HCT116 (cell line): ENCODE results near the gene SLC7A5. TPM values are rescaled to one million over a fixed set of nuclear protein-coding genes. Genes with fewer than 3 reads are reported as not detected.
A peak's percentile ranks its signal among the peaks of the same experiment; 100 is the strongest.
"Not testable (repeated sequence)": the region's sequence is repeated elsewhere in the genome, so short reads cannot be mapped to it uniquely, and the experiment has no call there.

Source experiments
- ATAC-seq: fragments of 200-7000 bp; cut with Tn5 transposase; 2 replicates; pipeline ENCODE4 v1.9.1; 2020; ENCODE audit warnings: mild to moderate bottlenecking, moderate library complexity
- BruUV-seq: library from RNA; stranded (reverse); fragments of 400-500 nt; replicated peaks from 2 replicates; lab custom pipeline; 2021; lab: Mats Ljungman, UMichigan
- CTCF ChIA-PET: fragments of 300-600 bp; sonication (Branson Sonifier 250); formaldehyde crosslinking; loops from one replicate; lab custom pipeline; 2021; ENCODE audit warnings: antibody characterized with exemption; lab: Charles Lee
- POLR2A ChIA-PET: fragments of 300-600, 350-600 bp; sonication (Branson Sonifier 250); formaldehyde crosslinking; loops from one replicate; lab custom pipeline; 2021; ENCODE audit warnings: antibody characterized with exemption; lab: Charles Lee
- RAD21 ChIA-PET, 2 experiments: fragments of 300-600 bp; sonication (Branson Sonifier 250); formaldehyde crosslinking; loops; one replicate each; lab custom pipeline; 2023; ENCODE audit warnings: low total read pairs in 2 of 2; ENCODE audit not compliant: uncharacterized antibody in 2 of 2, unreplicated experiment in 2 of 2, low non-redundant PET in 1 of 2; lab: Charles Lee
- DNase-seq: peaks from one replicate; pipeline ENCODE4 v3.0.0-alpha.2; 2010; ENCODE audit warnings: low read depth, low spot score
- H2AFZ ChIP-seq: fragments of 200-600 bp; shearing (Covaris generic), sonication (generic); 2 replicates; pipeline ENCODE4 v1.6.1; 2017; ENCODE audit warnings: low read depth, mixed run types, mixed read lengths, antibody characterized with exemption, low read length; ENCODE audit not compliant: poor library complexity, severe bottlenecking
- H3K27ac ChIP-seq: 2 replicates; pipeline ENCODE4 v1.5.1; 2012; ENCODE audit warnings: low read depth, low read length
- H3K27me3 ChIP-seq: fragments of 200-600 bp; sonication (generic); 2 replicates; pipeline ENCODE4 v1.6.1; 2016; ENCODE audit warnings: mixed run types, low read length, mixed read lengths; ENCODE audit not compliant: insufficient read depth
- H3K36me3 ChIP-seq, 2 experiments: fragments of 200-500 bp in 1 of 2; fragments of 200-600 bp in 1 of 2; sonication (Bioruptor generic) in 1 of 2; sonication (generic) in 1 of 2; 2 replicates each; pipeline versions ENCODE4 v1.5.1 to v1.6.1; 2014 to 2016; ENCODE audit warnings: low read length in 2 of 2, inconsistent platforms in 1 of 2, mixed read lengths in 1 of 2, mixed run types in 1 of 2; ENCODE audit not compliant: insufficient read depth in 2 of 2, control insufficient read depth in 1 of 2
- H3K4me1 ChIP-seq, 2 experiments: fragments of 200-600 bp in 1 of 2; sonication (generic) in 1 of 2; 2 replicates each; pipeline versions ENCODE4 v1.5.1 to v1.6.1; 2012 to 2017; ENCODE audit warnings: low read length in 2 of 2, inconsistent platforms in 1 of 2, mild to moderate bottlenecking in 1 of 2, mixed read lengths in 1 of 2, mixed run types in 1 of 2, moderate library complexity in 1 of 2; ENCODE audit not compliant: insufficient read depth in 2 of 2, control insufficient read depth in 1 of 2
- H3K4me2 ChIP-seq: fragments of 200-600 bp; sonication (generic); 2 replicates; pipeline ENCODE4 v1.6.1; 2017; ENCODE audit warnings: mixed run types, low read length, mixed read lengths
- H3K4me3 ChIP-seq, 2 experiments: fragments of 200-600 bp in 1 of 2; sonication (generic) in 1 of 2; replicated peaks in 1 of 2; 2 replicates each; pipeline ENCODE4 v1.5.1; 2011 to 2016; ENCODE audit warnings: low read length in 2 of 2, control low read depth in 1 of 2, low read depth in 1 of 2, mild to moderate bottlenecking in 1 of 2, mixed read lengths in 1 of 2, mixed run types in 1 of 2
- H3K79me2 ChIP-seq: fragments of 200-600 bp; sonication (generic); 2 replicates; pipeline ENCODE4 v1.6.1; 2017; ENCODE audit warnings: mild to moderate bottlenecking, mixed run types, low read length, moderate library complexity, mixed read lengths; ENCODE audit not compliant: insufficient read depth
- H3K9ac ChIP-seq: fragments of 200-600 bp; sonication (generic); 2 replicates; pipeline ENCODE4 v1.6.1; 2016; ENCODE audit warnings: low read length, mixed read lengths
- H3K9me2 ChIP-seq: fragments of 200-600 bp; sonication (generic), shearing (Covaris generic); 2 replicates; pipeline ENCODE4 v1.6.1; 2017; ENCODE audit warnings: mixed run types, mild to moderate bottlenecking, moderate library complexity; ENCODE audit not compliant: insufficient read depth
- H3K9me3 ChIP-seq, 2 experiments: fragments of 200-500 bp in 1 of 2; fragments of 200-600 bp in 1 of 2; sonication (Bioruptor generic) in 1 of 2; sonication (generic) in 1 of 2; 2 replicates each; pipeline ENCODE4 v1.6.1; 2014 to 2017; ENCODE audit warnings: low read length in 2 of 2, mixed read lengths in 2 of 2, inconsistent platforms in 1 of 2, low read depth in 1 of 2, mild to moderate bottlenecking in 1 of 2, mixed run types in 1 of 2, moderate library complexity in 1 of 2; ENCODE audit not compliant: control insufficient read depth in 1 of 2, insufficient read depth in 1 of 2
- H4K20me1 ChIP-seq: fragments of 200-600 bp; sonication (generic), shearing (Covaris generic); 2 replicates; pipeline ENCODE4 v1.6.1; 2017; ENCODE audit warnings: mixed run types, mild to moderate bottlenecking, moderate library complexity; ENCODE audit not compliant: insufficient read depth
- CEBPB ChIP-seq: IDR thresholded peaks from 2 replicates; pipeline ENCODE4 v1.6.1; 2012; ENCODE audit warnings: low read depth
- JUND ChIP-seq: IDR thresholded peaks from 2 replicates; pipeline ENCODE4 v1.6.1; 2012
- MAX ChIP-seq: IDR thresholded peaks from 2 replicates; pipeline ENCODE4 v1.6.1; 2012
- POLR2A ChIP-seq: IDR thresholded peaks from 2 replicates; pipeline ENCODE4 v1.7.0; 2011; ENCODE audit warnings: borderline replicate concordance; ENCODE audit not compliant: insufficient read depth, insufficient read length; ENCODE audit errors: extremely low read depth
- YY1 ChIP-seq: IDR thresholded peaks from 2 replicates; pipeline ENCODE4 v1.6.1; 2011; ENCODE audit warnings: low read length, low read depth, moderate library complexity, mild to moderate bottlenecking; ENCODE audit not compliant: insufficient replicate concordance; ENCODE audit errors: extremely low read depth
- ZNF274 ChIP-seq: fragments of 200-500 bp; sonication (Bioruptor generic); IDR thresholded peaks from 2 replicates; pipeline ENCODE4 v1.6.1; 2014; ENCODE audit warnings: mild to moderate bottlenecking, low read depth, low read length, inconsistent platforms
- intact Hi-C: fragments of 100-400 bp; cut with micrococcal nuclease; formaldehyde crosslinking; loops from 2 replicates; pipeline ENCODE4 v1.10.0; 2022
- total RNA-seq: library from RNA; stranded (reverse); gene quantifications from one replicate; pipeline ENCODE4 v1.2.1, GENCODE V29; 2021; ENCODE audit not compliant: unreplicated experiment
- TF ChIP-seq, protein P1 (sequence below), 3 experiments: fragments of 200-600 bp in 1 of 3; sonication (generic) in 1 of 3; IDR thresholded peaks in 2 of 3; conservative IDR thresholded peaks in 1 of 3; 2 replicates each; pipeline ENCODE4 v1.5.1; 2012 to 2017; ENCODE audit warnings: low read depth in 2 of 3, low read length in 2 of 3, antibody characterized with exemption in 1 of 3, borderline replicate concordance in 1 of 3, control low read depth in 1 of 3, mild to moderate bottlenecking in 1 of 3, mixed read lengths in 1 of 3, mixed run types in 1 of 3, moderate library complexity in 1 of 3; ENCODE audit not compliant: insufficient read depth in 1 of 3

Gene SLC7A5
- total RNA-seq, 1 experiment from 2014 or later = 482 TPM

DNA sequence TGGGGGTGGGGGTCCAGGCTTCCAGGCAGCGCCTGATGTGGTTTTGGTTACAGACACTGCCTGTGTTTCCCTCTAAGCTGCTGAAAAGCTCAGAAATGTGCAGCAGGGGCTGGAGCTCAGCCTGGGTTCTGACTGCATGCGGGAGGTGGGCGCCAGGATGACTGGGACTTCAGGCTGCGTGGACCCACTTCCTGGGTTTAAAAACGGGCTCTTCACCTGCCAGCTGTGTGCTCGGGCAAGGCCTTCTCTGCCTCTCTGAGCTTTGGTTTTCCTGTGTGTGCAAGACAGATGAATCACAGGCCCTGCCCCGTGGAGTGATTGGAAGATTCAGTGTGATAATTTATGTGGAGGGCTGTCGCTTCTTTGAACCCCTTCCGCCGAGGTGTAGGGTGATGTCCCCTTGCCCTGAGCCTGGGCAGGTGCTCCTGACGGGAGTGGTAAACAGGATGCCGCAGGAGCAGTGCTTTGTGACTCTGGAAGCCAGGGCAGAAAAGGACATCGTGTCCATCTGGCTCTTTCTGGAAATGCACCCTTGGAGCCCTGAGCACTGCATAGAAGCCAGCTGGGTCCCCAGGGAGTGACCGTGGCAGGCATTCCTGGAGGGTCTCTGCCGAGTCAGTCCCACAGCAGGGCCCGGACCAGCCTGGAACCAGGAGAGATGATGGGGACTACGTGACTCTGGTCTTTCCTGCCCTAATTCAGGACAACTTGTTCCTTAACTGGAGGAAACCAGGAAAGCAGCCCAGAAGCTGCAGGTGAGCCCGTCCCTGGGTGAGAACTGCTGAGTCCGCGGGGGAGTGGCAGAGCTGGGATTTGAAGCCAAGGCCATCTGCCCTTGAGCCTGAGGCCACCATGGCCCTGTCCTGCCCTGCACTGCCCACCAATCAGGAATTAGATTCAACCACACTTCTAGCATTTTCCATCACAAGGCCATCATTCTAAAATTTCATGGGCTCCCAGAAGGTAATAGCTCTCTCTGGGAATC is 28.5 kb upstream of the SLC7A5 start:
- Histone ChIP-seq H3K4me2 (no peak overlapping the region), H4K20me1 (no peaks in the 10 kb centered on the region), H3K9me3 (no peaks in the 10 kb centered on the region), H3K27me3 (no peaks in the 10 kb centered on the region), H3K9me2 (no peaks in the 10 kb centered on the region), H3K4me3 (no peak overlapping the region), H3K79me2 (no peaks in the 10 kb centered on the region), H2AFZ (no peak overlapping the region), H3K9ac (no peak overlapping the region), H3K36me3 (no peaks in the 10 kb centered on the region), H3K4me1 (0 out of 4 replicates have a peak, but pooled peaks cover 0 to 2% of the 10 kb centered on the region in 2 experiments), H3K27ac (no peak overlapping the region)
- no TSS peak for BruUV-seq
- TF ChIP-seq CEBPB = no peak
- TF ChIP-seq JUND = no peak
- TF ChIP-seq, protein P1, sequence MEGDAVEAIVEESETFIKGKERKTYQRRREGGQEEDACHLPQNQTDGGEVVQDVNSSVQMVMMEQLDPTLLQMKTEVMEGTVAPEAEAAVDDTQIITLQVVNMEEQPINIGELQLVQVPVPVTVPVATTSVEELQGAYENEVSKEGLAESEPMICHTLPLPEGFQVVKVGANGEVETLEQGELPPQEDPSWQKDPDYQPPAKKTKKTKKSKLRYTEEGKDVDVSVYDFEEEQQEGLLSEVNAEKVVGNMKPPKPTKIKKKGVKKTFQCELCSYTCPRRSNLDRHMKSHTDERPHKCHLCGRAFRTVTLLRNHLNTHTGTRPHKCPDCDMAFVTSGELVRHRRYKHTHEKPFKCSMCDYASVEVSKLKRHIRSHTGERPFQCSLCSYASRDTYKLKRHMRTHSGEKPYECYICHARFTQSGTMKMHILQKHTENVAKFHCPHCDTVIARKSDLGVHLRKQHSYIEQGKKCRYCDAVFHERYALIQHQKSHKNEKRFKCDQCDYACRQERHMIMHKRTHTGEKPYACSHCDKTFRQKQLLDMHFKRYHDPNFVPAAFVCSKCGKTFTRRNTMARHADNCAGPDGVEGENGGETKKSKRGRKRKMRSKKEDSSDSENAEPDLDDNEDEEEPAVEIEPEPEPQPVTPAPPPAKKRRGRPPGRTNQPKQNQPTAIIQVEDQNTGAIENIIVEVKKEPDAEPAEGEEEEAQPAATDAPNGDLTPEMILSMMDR (IDR thresholded peaks at IDR 0.05 in 2 of 3, conservative IDR thresholded peaks at IDR 0.05 in 1 of 3; ENCODE audit: borderline replicate concordance in 1 of 3, insufficient read depth in 1 of 3, low read depth in 2 of 3, low read length in 2 of 3) = no peak
- no peak for TF ChIP-seq MAX
- TF ChIP-seq ZNF274 = no peak
- no peak for TF ChIP-seq POLR2A
- TF ChIP-seq YY1 = no peak
- ATAC-seq (peak; percentile 33; the same call in 1 of the 2 replicates), DNase-seq (no peak)
- RAD21 ChIA-PET = no interaction called here
- intact Hi-C loops = no loop called here
- CTCF ChIA-PET = no interaction called here
- POLR2A ChIA-PET = no interaction called here

- ATAC-seq, intact Hi-C loops, H3K27ac ChIP-seq, H2AFZ ChIP-seq, POLR2A ChIA-PET, H3K9ac ChIP-seq, CTCF ChIA-PET, H3K9me3 ChIP-seq, H3K79me2 ChIP-seq, H3K27me3 ChIP-seq, H3K9me2 ChIP-seq, H3K4me2 ChIP-seq, H4K20me1 ChIP-seq, RAD21 ChIA-PET, DNase-seq, H3K36me3 ChIP-seq, H3K4me1 ChIP-seq, H3K4me3 ChIP-seq, BruUV-seq: not testable (repeated sequence)
These were observed 27.7 kb upstream of the SLC7A5 start for GRCh38 chr16:87896924-87897520.

DNA sequence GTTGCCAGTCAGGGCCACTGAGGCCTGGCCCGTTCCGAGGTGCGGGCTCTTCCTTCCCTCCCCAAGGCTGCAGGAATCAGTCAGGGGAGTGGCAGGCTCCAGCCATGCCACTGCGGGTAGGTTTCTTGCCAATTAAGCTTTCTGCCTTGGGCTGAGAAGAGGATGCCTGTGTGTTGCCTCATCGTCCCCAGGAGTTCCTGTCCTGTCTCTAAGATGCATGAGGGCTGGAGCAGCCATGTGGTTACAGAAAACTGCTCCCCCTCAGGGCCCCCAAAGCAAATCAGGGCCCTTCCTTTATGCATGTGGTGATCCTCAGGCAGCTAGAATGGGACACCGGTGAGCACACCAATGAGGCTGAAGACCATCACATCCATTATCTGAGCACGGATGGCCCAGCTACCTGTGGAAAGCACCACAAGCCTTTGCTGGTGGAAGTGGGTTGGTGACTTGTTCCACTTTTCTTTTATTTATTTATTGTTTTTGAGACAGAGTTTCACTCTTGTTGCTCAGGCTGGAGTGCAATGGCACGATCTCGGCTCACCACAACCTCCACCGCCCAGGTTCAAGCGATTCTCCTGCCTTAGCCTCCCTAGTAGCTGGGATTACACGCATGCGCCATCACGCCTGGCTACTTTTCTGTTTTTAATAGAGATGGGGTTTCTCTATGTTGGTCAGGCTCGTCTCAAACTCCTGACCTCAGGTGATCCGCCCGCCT is 27.0 kb upstream of the SLC7A5 start:
- H3K36me3 ChIP-seq, intact Hi-C loops, H4K20me1 ChIP-seq, H3K9me3 ChIP-seq, H3K4me2 ChIP-seq, POLR2A ChIA-PET, H3K9me2 ChIP-seq, H3K27ac ChIP-seq, H3K27me3 ChIP-seq, ATAC-seq, CTCF ChIA-PET, DNase-seq, RAD21 ChIA-PET, H2AFZ ChIP-seq, H3K4me3 ChIP-seq, BruUV-seq, H3K4me1 ChIP-seq, H3K79me2 ChIP-seq, H3K9ac ChIP-seq: not testable (repeated sequence)
